Adrenal gland (tissue), 12 donors: ENCODE results near the gene GALNT4. TPM values are rescaled to one million over a fixed set of nuclear protein-coding genes. Genes with fewer than 3 reads are reported as not detected.
A peak's percentile ranks its signal among the peaks of the same experiment; 100 is the strongest.

Experiments used
- DNase-seq, 7 donors: peaks; one replicate each; pipeline ENCODE4 v3.0.0-alpha.2; 2019 to 2020
- H3K27ac ChIP-seq, 5 donors: fragments of 200-600 bp; sonication (generic) in 4 of 5; 1 replicate in 3 of 5; 2 replicates in 2 of 5; pipeline versions ENCODE4 v1.5.1 to v1.8.0; 2016 to 2020; ENCODE audit warnings: mild to moderate bottlenecking in 1 of 5
- H3K27me3 ChIP-seq: fragments of 200-600 bp; 2 replicates; pipeline ENCODE4 v1.8.0; 2021
- H3K36me3 ChIP-seq, 2 donors: fragments of 200-600 bp; replicated peaks in 1 of 2; 1 replicate in 1 of 2; 2 replicates in 1 of 2; pipeline versions ENCODE4 v1.5.1 to v1.8.0; 2018 to 2022
- H3K4me1 ChIP-seq, 2 donors: fragments of 200-600 bp; replicated peaks in 1 of 2; 1 replicate in 1 of 2; 2 replicates in 1 of 2; pipeline versions ENCODE4 v1.5.1 to v1.8.0; 2018 to 2021
- H3K4me3 ChIP-seq, 4 donors: fragments of 200-600 bp; sonication (generic) in 3 of 4; one replicate each; pipeline ENCODE4 v1.5.1; 2016 to 2018
- H3K9me3 ChIP-seq, 3 donors: fragments of 200-600 bp; sonication (generic) in 1 of 3; replicated peaks in 1 of 3; 1 replicate in 2 of 3; 2 replicates in 1 of 3; pipeline versions ENCODE4 v1.5.1 to v1.8.0; 2016 to 2021
- CTCF ChIP-seq, 6 experiments: fragments of 450-650 bp in 4 of 6; fragments of 200-600 bp in 2 of 6; sonication (generic) in 1 of 6; IDR thresholded peaks; 1 replicate in 5 of 6; 2 replicates in 1 of 6; pipeline versions ENCODE4 v1.5.1 to v1.8.0; 2016 to 2021; ENCODE audit warnings: antibody characterized with exemption in 6 of 6, mild to moderate bottlenecking in 2 of 6, moderate library complexity in 1 of 6
- POLR2A ChIP-seq, 2 donors: fragments of 450-650 bp; IDR thresholded peaks; one replicate each; pipeline ENCODE4 v1.6.1; 2017; ENCODE audit warnings: antibody characterized with exemption in 2 of 2, mild to moderate bottlenecking in 2 of 2, moderate library complexity in 1 of 2
- WGBS, 4 donors: extraction: QIAGEN DNeasy Blood & Tissue Kit in 2 of 4; methylation state at CpG; one replicate each; pipeline versions ENCODE4 v1.1.5 to v1.1.7; 2013 to 2017; 5-methylcytosine and 5-hydroxymethylcytosine counted together
- intact Hi-C, 2 donors: fragments of 100-400 bp; cut with DNase I; formaldehyde crosslinking; loops; one replicate each; pipeline versions ENCODE4 v1.14.1 to v1.15.0; 2022 to 2023
- polyA plus RNA-seq, 3 donors: library from polyadenylated mRNA; stranded (reverse); fragments of 200-250 nt in 2 of 3; fragments of 350-450 nt in 1 of 3; fragmentation: Illumina TruSeq in 1 of 3; extraction: RNeasy Lipid Tissue Mini Kit (QIAGEN cat#74804) in 1 of 3; gene quantifications; one replicate each; pipeline ENCODE4 v1.2.3, GENCODE V29; 2013 to 2014
- total RNA-seq, 9 donors: library from RNA; depleted of rRNA in 4 of 9; stranded (reverse); fragments of >200 nt in 4 of 9; fragments of 120-200 nt in 1 of 9; fragmentation: NEBNext Ultra II Directional in 1 of 9; extraction: Animal tissue kit (Norgen Biotek cat#: 25700) in 1 of 9; gene quantifications; one replicate each; pipeline versions ENCODE4 v1.1.0 to v1.2.4, GENCODE V29; 2013 to 2023
- donor health status: healthy with polysubstance abuse.
- donor health status: Bipolar disorder and iron deficiency.
- donor health status: DM: yes; HTN: yes; CAD: no.
- donor health status: DM: no; HTN: no; CAD: no.
- donor health status: DM: no; HTN: no; CAD: no.
- donor health status: DM: yes; HTN: yes; CAD: no.

GALNT4 gene
- total and polyA plus RNA-seq, 12 donors: 0.74 to 7.2 (median 5.3) TPM

- Histone ChIP-seq H3K36me3 (no peaks in the 10 kb centered on the region), H3K4me3 (peak overlapping the region; percentile 2 to 94 (median 80)), H3K27me3 (no peaks in the 10 kb centered on the region), H3K4me1 (peaks cover 4 to 38% of the 10 kb centered on the region in 2 donors), H3K27ac (peak overlapping the region; percentile 51 to 91 (median 88)), H3K9me3 (no peaks in the 10 kb centered on the region)
- no peak for TF ChIP-seq POLR2A (IDR thresholded peaks at IDR 0.05)
- TF ChIP-seq CTCF (IDR thresholded peaks at IDR 0.05): no peak
- intact Hi-C loops: loop anchor here (5.0 to 10.0 kb wide), 3 partner anchors 51 to 508 kb away; no protein-coding TSS in a partner anchor
- 0 to 1% (median 0%) methylated on average over 1 to 53 of the region's 53 CpGs for WGBS, 4 donors
- DNase-seq: peak; percentile 22 to 58 (median 37)
Observed at GRCh38 chr12:89525305-89525823, 768 bp upstream of the GALNT4 start.

GRCh38 chr12:89523843-89524540 lies 604 bp downstream of the GALNT4 start:
- intact Hi-C loops: loop anchor here (5.0 to 10.0 kb wide), 3 partner anchors 49 to 499 kb away; no protein-coding TSS in a partner anchor
- Histone ChIP-seq H3K27me3 (no peaks in the 10 kb centered on the region), H3K4me3 (peak overlapping the region in 3 of 4 donors; percentile 80 to 94 (median 81)), H3K9me3 (no peaks in the 10 kb centered on the region), H3K36me3 (no peaks in the 10 kb centered on the region), H3K4me1 (peaks cover 4 to 38% of the 10 kb centered on the region in 2 donors), H3K27ac (peak overlapping the region in 4 of 5 donors; percentile 56 to 91 (median 88))
- no peak for TF ChIP-seq CTCF (IDR thresholded peaks at IDR 0.05)
- TF ChIP-seq POLR2A (IDR thresholded peaks at IDR 0.05): no peak
- WGBS, 4 donors: 33 to 38% (median 35%) methylated on average over 17 to 21 of the region's 21 CpGs
- no peak for DNase-seq

- TF ChIP-seq POLR2A (IDR thresholded peaks at IDR 0.05) (no peak), CTCF (IDR thresholded peaks at IDR 0.05) (no peak)
- intact Hi-C loops: loop anchor here (5.0 to 10.0 kb wide), 3 partner anchors 49 to 499 kb away; no protein-coding TSS in a partner anchor
- Histone ChIP-seq H3K4me1 (peaks cover 4 to 38% of the 10 kb centered on the region in 2 donors), H3K4me3 (peak overlapping the region in 1 of 4 donors; percentile 80), H3K36me3 (no peaks in the 10 kb centered on the region), H3K27ac (no peak overlapping the region), H3K9me3 (no peaks in the 10 kb centered on the region), H3K27me3 (no peaks in the 10 kb centered on the region)
- no peak for DNase-seq
- 86 to 87% (median 86%) methylated on average over 8 of the region's 8 CpGs for WGBS, 4 donors
Observed at GRCh38 chr12:89523393-89523792, 1.2 kb downstream of the GALNT4 start.

GRCh38 chr12:89521364-89522223 lies 3.0 kb downstream of the GALNT4 start:
- TF ChIP-seq POLR2A (IDR thresholded peaks at IDR 0.05) (no peak), CTCF (IDR thresholded peaks at IDR 0.05) (no peak)
- no peaks in the 10 kb centered on the region for H3K9me3 ChIP-seq
- no peak overlapping the region for H3K27ac ChIP-seq
- no peaks in the 10 kb centered on the region for H3K36me3 ChIP-seq
- 84 to 88% (median 86%) methylated on average over 7 of the region's 7 CpGs for WGBS, 4 donors
- intact Hi-C loops: loop anchor here (5.0 to 10.0 kb wide), 3 partner anchors 47 to 497 kb away; no protein-coding TSS in a partner anchor
- peak overlapping the region in 1 of 4 donors; percentile 4 for H3K4me3 ChIP-seq
- no peaks in the 10 kb centered on the region for H3K27me3 ChIP-seq
- H3K4me1 ChIP-seq: peaks cover 2 to 31% of the 10 kb centered on the region in 2 donors
- no peak for DNase-seq
